A673 (cell line): Measurements from ENCODE around the gene B4GALNT3. TPM values are rescaled to one million over a fixed set of nuclear protein-coding genes. Genes with fewer than 3 reads are reported as not detected.

Experiments
- BruUV-seq: library from RNA; stranded (reverse); fragments of 400-500 nt; replicated peaks from 2 replicates; lab custom pipeline; 2021; lab: Mats Ljungman, UMichigan
- CTCF ChIA-PET: fragments of 300-600 bp; sonication (Branson Sonifier 250); formaldehyde crosslinking; loops from one replicate; lab custom pipeline; 2022; ENCODE audit warnings: antibody characterized with exemption; lab: Charles Lee
- POLR2A ChIA-PET: fragments of 300-600 bp; sonication (Branson Sonifier 250); formaldehyde crosslinking; loops from one replicate; lab custom pipeline; 2022; ENCODE audit warnings: antibody characterized with exemption; ENCODE audit not compliant: low non-redundant PET; lab: Charles Lee
- DNase-seq: peaks from one replicate; pipeline ENCODE4 v3.0.0-alpha.2; 2015; ENCODE audit warnings: low spot score
- H3K27ac ChIP-seq: fragments of 200-600 bp; sonication (generic); 2 replicates; pipeline ENCODE4 v1.5.1; 2016; ENCODE audit warnings: mixed run types, low read depth, mild to moderate bottlenecking, mixed read lengths, antibody characterized with exemption, low read length; ENCODE audit not compliant: poor library complexity, severe bottlenecking
- H3K27me3 ChIP-seq: fragments of 200-600 bp; sonication (generic); replicated peaks from 2 replicates; pipeline ENCODE4 v1.6.1; 2017; ENCODE audit warnings: mixed run types, low read depth, mild to moderate bottlenecking, mixed read lengths, antibody characterized with exemption, low read length; ENCODE audit not compliant: insufficient read depth, poor library complexity
- H3K36me3 ChIP-seq: fragments of 200-600 bp; sonication (generic); 2 replicates; pipeline ENCODE4 v1.6.1; 2016; ENCODE audit warnings: mixed run types, mild to moderate bottlenecking, mixed read lengths, antibody characterized with exemption, low read length; ENCODE audit not compliant: insufficient read depth, poor library complexity, severe bottlenecking
- H3K4me1 ChIP-seq: fragments of 200-600 bp; sonication (generic); 2 replicates; pipeline ENCODE4 v1.6.1; 2017; ENCODE audit warnings: mixed run types, mild to moderate bottlenecking, mixed read lengths, antibody characterized with exemption, low read length; ENCODE audit not compliant: insufficient read depth, poor library complexity, severe bottlenecking
- H3K4me3 ChIP-seq: fragments of 200-600 bp; sonication (generic); 2 replicates; pipeline ENCODE4 v1.5.1; 2016; ENCODE audit warnings: low read depth, mixed run types, mild to moderate bottlenecking, mixed read lengths, low read length; ENCODE audit not compliant: poor library complexity, severe bottlenecking
- H3K9me3 ChIP-seq: fragments of 200-600 bp; sonication (generic); 2 replicates; pipeline ENCODE4 v1.6.1; 2016; ENCODE audit warnings: mixed run types, low read depth, mild to moderate bottlenecking, mixed read lengths, antibody characterized with exemption, low read length; ENCODE audit not compliant: poor library complexity, severe bottlenecking
- EZH2 ChIP-seq: fragments of 200-600 bp; sonication (generic); IDR thresholded peaks from 2 replicates; pipeline ENCODE4 v1.6.1; 2017; ENCODE audit warnings: borderline replicate concordance, low read depth, mild to moderate bottlenecking, mixed read lengths, antibody characterized with exemption, low read length; ENCODE audit not compliant: poor library complexity, severe bottlenecking
- intact Hi-C: fragments of 100-400 bp; cut with micrococcal nuclease; formaldehyde crosslinking; loops from one replicate; pipeline ENCODE4 v1.10.0; 2022; ENCODE audit not compliant: unreplicated experiment
- total RNA-seq: library from RNA; stranded (reverse); gene quantifications from 2 replicates; pipeline ENCODE4 v1.2.3, GENCODE V29; 2021
- TF ChIP-seq, protein P1 (sequence below): fragments of 300-800, 200-600 bp; sonication (generic); conservative IDR thresholded peaks from 2 replicates; pipeline ENCODE4 v1.5.1; 2017; ENCODE audit warnings: low read depth, mild to moderate bottlenecking, antibody characterized with exemption, low read length, moderate library complexity, mixed read lengths

B4GALNT3 gene
- total RNA-seq, 1 experiment from 2014 or later, result 19.4 TPM

GRCh38 chr12:495466-495865 is 35.7 kb downstream of the B4GALNT3 start:
- Histone ChIP-seq H3K4me3 (no peak overlapping the region), H3K27me3 (no peaks in the 10 kb centered on the region), H3K9me3 (peaks cover 3% of the 10 kb centered on the region), H3K4me1 (no peaks in the 10 kb centered on the region), H3K27ac (no peak overlapping the region), H3K36me3 (no peaks in the 10 kb centered on the region)
- no peak for TF ChIP-seq EZH2
- TF ChIP-seq, protein P1, sequence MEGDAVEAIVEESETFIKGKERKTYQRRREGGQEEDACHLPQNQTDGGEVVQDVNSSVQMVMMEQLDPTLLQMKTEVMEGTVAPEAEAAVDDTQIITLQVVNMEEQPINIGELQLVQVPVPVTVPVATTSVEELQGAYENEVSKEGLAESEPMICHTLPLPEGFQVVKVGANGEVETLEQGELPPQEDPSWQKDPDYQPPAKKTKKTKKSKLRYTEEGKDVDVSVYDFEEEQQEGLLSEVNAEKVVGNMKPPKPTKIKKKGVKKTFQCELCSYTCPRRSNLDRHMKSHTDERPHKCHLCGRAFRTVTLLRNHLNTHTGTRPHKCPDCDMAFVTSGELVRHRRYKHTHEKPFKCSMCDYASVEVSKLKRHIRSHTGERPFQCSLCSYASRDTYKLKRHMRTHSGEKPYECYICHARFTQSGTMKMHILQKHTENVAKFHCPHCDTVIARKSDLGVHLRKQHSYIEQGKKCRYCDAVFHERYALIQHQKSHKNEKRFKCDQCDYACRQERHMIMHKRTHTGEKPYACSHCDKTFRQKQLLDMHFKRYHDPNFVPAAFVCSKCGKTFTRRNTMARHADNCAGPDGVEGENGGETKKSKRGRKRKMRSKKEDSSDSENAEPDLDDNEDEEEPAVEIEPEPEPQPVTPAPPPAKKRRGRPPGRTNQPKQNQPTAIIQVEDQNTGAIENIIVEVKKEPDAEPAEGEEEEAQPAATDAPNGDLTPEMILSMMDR, result no peak
- intact Hi-C loops, result no loop called here
- no peak for DNase-seq
- POLR2A ChIA-PET, result no interaction called here
- CTCF ChIA-PET, result interaction anchor here (0.5 kb wide), 1 partner anchor 9 kb away, joined by 12 read pairs; no protein-coding TSS in a partner anchor
- no TSS peak for BruUV-seq

DNA sequence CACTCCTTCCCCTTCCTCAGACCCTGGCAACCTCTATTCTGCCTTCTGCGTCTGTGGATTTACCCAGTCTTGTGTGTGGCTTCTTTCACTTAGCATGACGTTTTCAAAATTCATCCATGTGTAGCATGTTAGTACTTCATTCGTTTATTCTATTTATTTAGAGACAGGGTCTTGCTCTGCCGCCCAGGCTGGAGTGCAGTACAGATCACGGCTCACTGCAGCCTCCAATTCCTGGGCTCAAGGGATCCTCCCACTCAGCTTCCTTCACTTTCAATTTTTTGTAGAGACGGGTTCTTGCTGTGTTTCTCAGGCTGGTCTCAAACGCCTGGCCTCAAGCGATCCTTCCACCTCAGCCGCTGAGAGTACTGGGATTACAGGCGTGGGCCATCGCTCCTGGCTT is 37.0 kb downstream of the B4GALNT3 start:
- H3K4me3 ChIP-seq, result no peak overlapping the region
- H3K4me1 ChIP-seq, result peaks cover under 1% of the 10 kb centered on the region
- TF ChIP-seq EZH2, result no peak
- TF ChIP-seq, protein P1, result no peak
- H3K27me3 ChIP-seq, result no peaks in the 10 kb centered on the region
- DNase-seq, result no peak
- intact Hi-C loops, result no loop called here
- POLR2A ChIA-PET, result no interaction called here
- CTCF ChIA-PET, result no interaction called here
- H3K36me3 ChIP-seq, result no peaks in the 10 kb centered on the region
- H3K9me3 ChIP-seq, result no peaks in the 10 kb centered on the region
- H3K27ac ChIP-seq, result no peak overlapping the region
- no TSS peak for BruUV-seq

DNA sequence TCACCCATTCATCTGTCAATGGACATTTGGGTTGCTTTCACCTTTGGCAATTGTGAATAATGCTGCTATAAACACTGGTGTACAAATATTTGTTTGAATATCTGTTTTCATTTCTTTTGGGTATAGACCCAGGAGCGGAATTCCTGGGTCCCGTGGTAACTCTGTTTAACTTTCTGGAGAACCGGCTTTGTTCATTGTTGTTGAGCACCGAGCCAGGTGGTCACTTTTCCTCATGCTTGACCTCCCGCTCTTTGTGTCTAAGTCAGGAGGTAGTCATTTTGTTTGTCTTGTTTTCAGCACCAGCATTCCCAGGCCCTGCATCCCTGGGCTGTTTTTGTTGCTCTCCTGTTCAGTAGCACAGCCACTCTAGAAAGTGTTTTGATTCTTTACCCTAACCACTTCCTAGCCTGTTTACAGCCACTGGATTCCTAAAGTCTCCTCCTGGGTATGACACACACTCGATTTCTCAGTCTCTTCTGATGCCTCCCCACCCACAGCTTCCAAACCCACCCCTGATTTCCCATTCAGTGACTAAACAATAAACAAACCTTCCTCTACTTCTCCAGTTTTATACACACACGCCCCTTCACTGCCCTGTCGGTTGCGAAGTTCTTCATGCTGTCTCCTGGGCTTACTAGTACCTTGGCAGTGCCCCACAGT is 37.9 kb downstream of the B4GALNT3 start:
- TF ChIP-seq, protein P1, result no peak
- intact Hi-C loops, result no loop called here
- no peak overlapping the region for H3K27ac ChIP-seq
- no TSS peak for BruUV-seq
- no peaks in the 10 kb centered on the region for H3K36me3 ChIP-seq
- ChIA-PET POLR2A (no interaction called here), CTCF (no interaction called here)
- no peaks in the 10 kb centered on the region for H3K9me3 ChIP-seq
- H3K4me1 ChIP-seq, result peaks cover 9% of the 10 kb centered on the region
- H3K4me3 ChIP-seq, result no peak overlapping the region
- no peaks in the 10 kb centered on the region for H3K27me3 ChIP-seq
- DNase-seq, result no peak
